GM19328 (cell line): ENCODE measurements around the gene MAP3K20.
A peak's percentile ranks its signal among the peaks of the same experiment; 100 is the strongest.

ENCODE experiments used
- ATAC-seq: cut with Tn5 transposase; IDR thresholded peaks from one replicate; pipeline ENCODE4 v1.9.1; 2021; ENCODE audit warnings: mild to moderate bottlenecking, moderate library complexity; ENCODE audit not compliant: unreplicated experiment

MAP3K20 gene

GRCh38 chr2:173050684-173051083 lies 25.0 kb upstream of the MAP3K20 start:
- no peak for ATAC-seq

- no peak for ATAC-seq
These were observed 24.0 kb upstream of the MAP3K20 start for GRCh38 chr2:173051463-173052215.

GRCh38 chr2:173053043-173053699 lies 22.5 kb upstream of the MAP3K20 start:
- ATAC-seq = no peak

GRCh38 chr2:173054466-173054865 lies 21.2 kb upstream of the MAP3K20 start:
- no peak for ATAC-seq

GRCh38 chr2:173056705-173057364 lies 18.8 kb upstream of the MAP3K20 start:
- no peak for ATAC-seq

GRCh38 chr2:173058097-173058496 lies 17.5 kb upstream of the MAP3K20 start:
- ATAC-seq = no peak

GRCh38 chr2:173058673-173059072 lies 17.0 kb upstream of the MAP3K20 start:
- no peak for ATAC-seq

- ATAC-seq = no peak
These were observed 16.4 kb upstream of the MAP3K20 start for GRCh38 chr2:173059292-173059691.

- ATAC-seq = no peak
These were observed 15.6 kb upstream of the MAP3K20 start for GRCh38 chr2:173059971-173060461.

GRCh38 chr2:173062801-173063200 lies 12.8 kb upstream of the MAP3K20 start:
- ATAC-seq = no peak

- ATAC-seq = no peak
These were observed 11.4 kb upstream of the MAP3K20 start for GRCh38 chr2:173064151-173064805.

GRCh38 chr2:173066887-173067676 lies 8.6 kb upstream of the MAP3K20 start:
- no peak for ATAC-seq

- peak; percentile 15 for ATAC-seq
These were observed 428 bp upstream of the MAP3K20 start for GRCh38 chr2:173075056-173075780.

- peak; percentile 18 for ATAC-seq
These were observed 1.1 kb downstream of the MAP3K20 start for GRCh38 chr2:173076581-173077345.

- no peak for ATAC-seq
These were observed 2.0 kb downstream of the MAP3K20 start for GRCh38 chr2:173077506-173078177.

GRCh38 chr2:173079141-173079540 lies 3.5 kb downstream of the MAP3K20 start:
- no peak for ATAC-seq

GRCh38 chr2:173079973-173080860 lies 4.6 kb downstream of the MAP3K20 start:
- no peak for ATAC-seq
